Astrocyte (in vitro differentiated cells and primary cell): Measurements from ENCODE around the gene UMOD. TPM values are rescaled to one million over a fixed set of nuclear protein-coding genes. Genes with fewer than 3 reads are reported as not detected.

ENCODE experiments used
- DNase-seq: peaks from one replicate; pipeline ENCODE4 v3.0.0-alpha.2; 2010; ENCODE audit warnings: low read depth
- FAIRE-seq: peaks from 2 replicates; lab custom pipeline; 2011; peaks lifted over from hg19 to GRCh38; lab: Jason Lieb, UNC
- H2AFZ ChIP-seq: 2 replicates; pipeline ENCODE4 v1.6.0; 2012; ENCODE audit warnings: low read depth, low read length, inconsistent platforms
- H3K27ac ChIP-seq: 2 replicates; pipeline ENCODE4 v1.5.1; 2011; ENCODE audit warnings: low read depth, low read length, inconsistent platforms
- H3K27me3 ChIP-seq: 2 replicates; pipeline ENCODE4 v1.6.0; 2011; ENCODE audit warnings: low read length, inconsistent platforms; ENCODE audit not compliant: insufficient read depth
- H3K36me3 ChIP-seq: 2 replicates; pipeline ENCODE4 v1.5.1; 2011; ENCODE audit warnings: low read length, inconsistent platforms; ENCODE audit not compliant: insufficient read depth
- H3K4me1 ChIP-seq: 2 replicates; pipeline ENCODE4 v1.5.1; 2011; ENCODE audit warnings: low read length, inconsistent platforms; ENCODE audit not compliant: insufficient read depth
- H3K4me2 ChIP-seq: 2 replicates; pipeline ENCODE4 v1.6.0; 2012; ENCODE audit warnings: low read length, inconsistent platforms
- H3K4me3 ChIP-seq: 2 replicates; pipeline ENCODE4 v1.5.1; 2011; ENCODE audit warnings: low read depth, mild to moderate bottlenecking, low read length, inconsistent platforms; ENCODE audit not compliant: insufficient read depth
- H3K79me2 ChIP-seq: 2 replicates; pipeline ENCODE4 v1.6.0; 2012; ENCODE audit warnings: mild to moderate bottlenecking, low read length, inconsistent platforms; ENCODE audit not compliant: insufficient read depth
- H3K9ac ChIP-seq: 2 replicates; pipeline ENCODE4 v1.6.0; 2012; ENCODE audit warnings: mild to moderate bottlenecking, low read length, inconsistent platforms
- H3K9me3 ChIP-seq: 2 replicates; pipeline ENCODE4 v1.5.1; 2012; ENCODE audit warnings: low read depth, mild to moderate bottlenecking, low read length, inconsistent platforms; ENCODE audit not compliant: insufficient read depth
- H4K20me1 ChIP-seq: 2 replicates; pipeline ENCODE4 v1.6.0; 2012; ENCODE audit warnings: low read length, inconsistent platforms; ENCODE audit not compliant: insufficient read depth
- H3K27ac Mint-ChIP-seq: one replicate; pipeline ENCODE4 v1.8.0; 2021; ENCODE audit warnings: mild to moderate bottlenecking, mixed read lengths; ENCODE audit not compliant: unreplicated experiment
- H3K27me3 Mint-ChIP-seq: one replicate; pipeline ENCODE4 v1.8.0; 2021; ENCODE audit warnings: low read depth, mixed read lengths; ENCODE audit not compliant: unreplicated experiment
- H3K36me3 Mint-ChIP-seq: one replicate; pipeline ENCODE4 v1.8.0; 2021; ENCODE audit warnings: low read depth, mixed read lengths; ENCODE audit not compliant: unreplicated experiment
- H3K4me1 Mint-ChIP-seq: one replicate; pipeline ENCODE4 v1.8.0; 2021; ENCODE audit warnings: low read depth, mixed read lengths; ENCODE audit not compliant: unreplicated experiment
- H3K4me3 Mint-ChIP-seq: one replicate; pipeline ENCODE4 v1.8.0; 2021; ENCODE audit warnings: mild to moderate bottlenecking, moderate library complexity, mixed read lengths; ENCODE audit not compliant: unreplicated experiment
- H3K9me3 Mint-ChIP-seq: one replicate; pipeline ENCODE4 v1.8.0; 2021; ENCODE audit warnings: mild to moderate bottlenecking, mixed read lengths; ENCODE audit not compliant: unreplicated experiment
- EZH2 ChIP-seq: IDR thresholded peaks from 2 replicates; pipeline ENCODE4 v1.6.1; 2012; ENCODE audit warnings: mild to moderate bottlenecking, low read length, inconsistent platforms; ENCODE audit not compliant: insufficient read depth
- total RNA-seq: library from RNA; stranded (reverse); gene quantifications from 2 replicates; pipeline ENCODE4 v1.2.1, GENCODE V29; 2021
- TF ChIP-seq, protein P1 (sequence below): IDR thresholded peaks from 2 replicates; pipeline ENCODE4 v1.5.1; 2011; ENCODE audit warnings: low read depth, mild to moderate bottlenecking, inconsistent platforms, low read length, moderate library complexity; ENCODE audit not compliant: insufficient read depth

The UMOD gene
- total RNA-seq, 1 donor from 2014 or later = not detected

DNA sequence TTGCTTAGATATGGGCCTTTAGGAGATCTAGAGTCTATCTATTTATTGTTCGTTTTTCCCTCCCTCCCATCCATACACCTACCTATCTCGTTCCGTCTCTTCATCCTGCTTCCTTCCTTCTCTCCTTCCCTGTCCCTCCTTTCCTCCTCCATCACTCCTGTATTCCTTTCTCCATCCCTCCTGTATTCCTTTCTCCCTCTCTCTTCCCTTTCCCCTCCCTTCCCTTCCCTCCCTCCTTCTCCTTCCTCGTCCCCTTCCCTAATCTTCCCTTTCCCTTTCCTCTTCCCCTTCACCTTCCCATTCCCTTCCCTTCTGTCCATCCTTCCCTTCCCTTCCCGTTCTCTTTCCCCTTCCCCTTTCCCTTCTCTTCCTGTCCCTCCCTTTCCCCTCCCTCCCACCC is 35.8 kb downstream of the UMOD start:
- Histone ChIP-seq H3K9me3 (no peaks in the 10 kb centered on the region), H3K9ac (no peak overlapping the region), H3K4me1 (no peaks in the 10 kb centered on the region), H4K20me1 (no peaks in the 10 kb centered on the region), H3K27me3 (no peaks in the 10 kb centered on the region), H3K27ac (no peak overlapping the region), H3K4me2 (no peak overlapping the region), H2AFZ (no peak overlapping the region), H3K79me2 (no peaks in the 10 kb centered on the region), H3K36me3 (no peaks in the 10 kb centered on the region), H3K4me3 (no peak overlapping the region)
- H3K9me3 Mint-ChIP-seq = no peaks in the 10 kb centered on the region
- peaks cover 31% of the 10 kb centered on the region for H3K27me3 Mint-ChIP-seq
- H3K36me3 Mint-ChIP-seq = no peaks in the 10 kb centered on the region
- no peak for DNase-seq
- no peak for FAIRE-seq
- TF ChIP-seq, protein P1, sequence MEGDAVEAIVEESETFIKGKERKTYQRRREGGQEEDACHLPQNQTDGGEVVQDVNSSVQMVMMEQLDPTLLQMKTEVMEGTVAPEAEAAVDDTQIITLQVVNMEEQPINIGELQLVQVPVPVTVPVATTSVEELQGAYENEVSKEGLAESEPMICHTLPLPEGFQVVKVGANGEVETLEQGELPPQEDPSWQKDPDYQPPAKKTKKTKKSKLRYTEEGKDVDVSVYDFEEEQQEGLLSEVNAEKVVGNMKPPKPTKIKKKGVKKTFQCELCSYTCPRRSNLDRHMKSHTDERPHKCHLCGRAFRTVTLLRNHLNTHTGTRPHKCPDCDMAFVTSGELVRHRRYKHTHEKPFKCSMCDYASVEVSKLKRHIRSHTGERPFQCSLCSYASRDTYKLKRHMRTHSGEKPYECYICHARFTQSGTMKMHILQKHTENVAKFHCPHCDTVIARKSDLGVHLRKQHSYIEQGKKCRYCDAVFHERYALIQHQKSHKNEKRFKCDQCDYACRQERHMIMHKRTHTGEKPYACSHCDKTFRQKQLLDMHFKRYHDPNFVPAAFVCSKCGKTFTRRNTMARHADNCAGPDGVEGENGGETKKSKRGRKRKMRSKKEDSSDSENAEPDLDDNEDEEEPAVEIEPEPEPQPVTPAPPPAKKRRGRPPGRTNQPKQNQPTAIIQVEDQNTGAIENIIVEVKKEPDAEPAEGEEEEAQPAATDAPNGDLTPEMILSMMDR = no peak
- TF ChIP-seq EZH2 = no peak
- no peak overlapping the region for H3K4me3 Mint-ChIP-seq
- H3K4me1 Mint-ChIP-seq = no peaks in the 10 kb centered on the region
- H3K27ac Mint-ChIP-seq = no peak overlapping the region

DNA sequence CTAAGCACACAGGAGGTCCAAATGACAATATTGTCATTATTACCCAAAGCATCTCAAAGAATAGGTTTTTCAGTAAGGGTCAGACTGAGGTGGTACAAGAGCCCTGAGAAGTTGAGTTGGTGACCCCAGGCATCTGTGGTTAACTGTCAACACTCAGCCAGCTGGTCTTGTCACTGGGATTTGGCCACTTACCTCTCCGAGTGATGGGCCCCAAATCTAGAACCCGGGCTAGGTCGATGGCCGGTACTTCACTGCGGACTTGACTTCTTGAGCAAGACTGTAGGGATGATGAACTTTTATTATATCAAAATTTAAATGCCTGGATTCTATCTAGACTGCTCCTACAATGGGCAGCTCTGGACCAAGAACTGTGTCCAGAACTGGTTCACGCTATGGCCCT is 36.8 kb downstream of the UMOD start:
- Histone ChIP-seq H3K9ac (no peak overlapping the region), H3K79me2 (no peaks in the 10 kb centered on the region), H3K4me1 (no peaks in the 10 kb centered on the region), H3K9me3 (no peaks in the 10 kb centered on the region), H4K20me1 (no peaks in the 10 kb centered on the region), H3K27me3 (no peaks in the 10 kb centered on the region), H3K36me3 (no peaks in the 10 kb centered on the region), H3K4me2 (no peak overlapping the region), H3K27ac (no peak overlapping the region), H2AFZ (no peak overlapping the region), H3K4me3 (no peak overlapping the region)
- no peak for TF ChIP-seq EZH2
- TF ChIP-seq, protein P1 = no peak
- DNase-seq = no peak
- H3K9me3 Mint-ChIP-seq = no peaks in the 10 kb centered on the region
- H3K4me3 Mint-ChIP-seq = no peak overlapping the region
- peaks cover 27% of the 10 kb centered on the region for H3K27me3 Mint-ChIP-seq
- no peaks in the 10 kb centered on the region for H3K4me1 Mint-ChIP-seq
- FAIRE-seq = no peak
- H3K36me3 Mint-ChIP-seq = no peaks in the 10 kb centered on the region
- H3K27ac Mint-ChIP-seq = no peak overlapping the region

DNA sequence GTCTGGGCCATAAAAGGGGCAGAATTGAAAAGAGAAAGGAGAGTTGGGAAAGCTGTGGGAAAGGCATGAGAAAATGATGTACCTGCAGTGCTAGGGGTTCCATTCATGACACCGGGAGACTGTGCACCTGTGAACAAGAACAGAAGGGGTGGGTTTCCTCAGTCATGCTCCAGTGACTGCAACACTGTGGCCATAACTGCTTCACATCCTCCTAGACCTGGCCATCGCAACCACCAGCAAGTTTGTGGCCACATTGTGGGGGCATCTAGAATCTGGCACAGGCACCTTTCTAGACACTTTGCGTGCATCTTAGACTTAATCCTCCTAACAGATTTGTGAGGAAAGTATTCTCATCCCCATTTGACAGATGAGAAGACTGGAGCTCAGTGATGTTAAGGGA is 37.9 kb downstream of the UMOD start:
- H3K9ac ChIP-seq = no peak overlapping the region
- Mint-ChIP-seq H3K27me3 (peaks cover 26% of the 10 kb centered on the region), H3K9me3 (no peaks in the 10 kb centered on the region), H3K27ac (no peak overlapping the region), H3K4me1 (no peaks in the 10 kb centered on the region), H3K36me3 (no peaks in the 10 kb centered on the region), H3K4me3 (no peak overlapping the region)
- FAIRE-seq (no peak), DNase-seq (no peak)
- no peaks in the 10 kb centered on the region for H3K36me3 ChIP-seq
- no peaks in the 10 kb centered on the region for H3K9me3 ChIP-seq
- H3K4me3 ChIP-seq = no peak overlapping the region
- no peak overlapping the region for H2AFZ ChIP-seq
- H3K27me3 ChIP-seq = no peaks in the 10 kb centered on the region
- TF ChIP-seq, protein P1 = no peak
- TF ChIP-seq EZH2 = no peak
- H3K4me1 ChIP-seq = no peaks in the 10 kb centered on the region
- H3K27ac ChIP-seq = no peak overlapping the region
- H4K20me1 ChIP-seq = no peaks in the 10 kb centered on the region
- no peak overlapping the region for H3K4me2 ChIP-seq
- H3K79me2 ChIP-seq = no peaks in the 10 kb centered on the region
